ENCODE data around the gene AFDN. TPM values are rescaled to one million over a fixed set of nuclear protein-coding genes. Genes with fewer than 3 reads are reported as not detected.

AFDN gene
- total RNA-seq, 2 experiments from 2014 or later: 11.9 to 14.0 TPM

- POLR2A ChIA-PET: no interaction called here
- Mint-ChIP-seq H3K9me3 (ENCODE audit: low read depth) (no peaks in the 10 kb centered on the region), H3K27ac (no peak overlapping the region), H3K27me3 (peaks cover 8% of the 10 kb centered on the region), H3K36me3 (ENCODE audit: low read depth) (no peaks in the 10 kb centered on the region), H3K4me3 (no peak overlapping the region), H3K4me1 (no peaks in the 10 kb centered on the region)
- intact Hi-C loops (cut with DNase I, micrococcal nuclease): no loop called here
- CTCF ChIA-PET: no interaction called here
- ATAC-seq: no peak
- DNase-seq: no peak
These were observed 38.2 kb upstream of the AFDN start for GRCh38 chr6:167788563-167788903.

- POLR2A ChIA-PET: no interaction called here
- ATAC-seq (no peak), DNase-seq (no peak)
- Mint-ChIP-seq H3K4me3 (no peak overlapping the region), H3K36me3 (ENCODE audit: low read depth) (no peaks in the 10 kb centered on the region), H3K27me3 (peaks cover 11% of the 10 kb centered on the region), H3K27ac (no peak overlapping the region), H3K9me3 (ENCODE audit: low read depth) (no peaks in the 10 kb centered on the region), H3K4me1 (no peaks in the 10 kb centered on the region)
- intact Hi-C loops (cut with DNase I, micrococcal nuclease): no loop called here
- CTCF ChIA-PET: no interaction called here
These were observed 37.4 kb upstream of the AFDN start for GRCh38 chr6:167789358-167789757.

DNA sequence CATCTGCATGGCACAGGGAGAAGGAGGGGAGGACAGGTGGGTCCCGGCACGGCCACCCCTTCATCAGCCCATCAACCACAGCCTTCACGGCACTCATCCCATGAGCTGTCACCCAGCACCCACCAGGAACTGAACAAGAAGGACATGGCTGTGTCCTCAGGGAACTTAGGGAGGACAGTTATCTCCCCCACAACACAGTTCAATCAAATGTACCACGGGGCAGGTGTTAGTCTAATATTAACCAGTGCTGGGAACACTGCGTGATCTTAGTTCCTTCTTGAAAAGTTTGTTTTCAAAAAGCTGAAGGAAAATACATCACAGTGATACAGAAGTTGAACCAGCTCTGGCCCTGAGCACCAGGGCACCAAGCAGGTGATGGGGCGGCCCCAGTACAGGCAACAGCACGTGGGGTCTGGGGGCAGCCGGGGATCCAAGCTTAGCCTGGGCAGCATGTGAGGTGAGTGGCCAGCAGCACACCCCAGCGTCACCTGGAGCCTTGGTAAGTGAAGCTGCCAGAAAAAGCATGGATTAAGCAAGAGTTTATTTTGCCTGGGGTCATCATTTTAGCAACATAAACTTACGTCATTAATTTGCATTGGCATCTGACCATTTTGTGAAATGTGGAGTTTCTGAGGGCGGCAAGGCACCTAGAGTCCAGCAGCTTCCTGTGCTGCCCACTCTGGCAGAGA, 35.5 kb upstream of the AFDN start:
- no peaks in the 10 kb centered on the region for H3K9me3 Mint-ChIP-seq (ENCODE audit: low read depth)
- H3K27me3 Mint-ChIP-seq: peaks cover 23% of the 10 kb centered on the region
- POLR2A ChIA-PET: no interaction called here
- no peak overlapping the region for H3K27ac Mint-ChIP-seq
- no peaks in the 10 kb centered on the region for H3K4me1 Mint-ChIP-seq
- CTCF ChIA-PET: no interaction called here
- H3K4me3 Mint-ChIP-seq: no peak overlapping the region
- DNase-seq: no peak
- no peak for ATAC-seq
- intact Hi-C loops (cut with DNase I, micrococcal nuclease): no loop called here
- H3K36me3 Mint-ChIP-seq (ENCODE audit: low read depth): no peaks in the 10 kb centered on the region

GRCh38 chr6:167791780-167792478, 34.8 kb upstream of the AFDN start:
- CTCF ChIA-PET: no interaction called here
- H3K4me1 Mint-ChIP-seq: peaks cover 3% of the 10 kb centered on the region
- H3K4me3 Mint-ChIP-seq: no peak overlapping the region
- POLR2A ChIA-PET: no interaction called here
- DNase-seq: no peak
- peaks cover 28% of the 10 kb centered on the region for H3K27me3 Mint-ChIP-seq
- H3K36me3 Mint-ChIP-seq (ENCODE audit: low read depth): no peaks in the 10 kb centered on the region
- no peaks in the 10 kb centered on the region for H3K9me3 Mint-ChIP-seq (ENCODE audit: low read depth)
- intact Hi-C loops (cut with DNase I, micrococcal nuclease): no loop called here
- no peak for ATAC-seq
- H3K27ac Mint-ChIP-seq: no peak overlapping the region

GRCh38 chr6:167793421-167793820, 33.3 kb upstream of the AFDN start:
- H3K4me3 Mint-ChIP-seq: no peak overlapping the region
- no peak for DNase-seq
- POLR2A ChIA-PET: no interaction called here
- intact Hi-C loops (cut with DNase I, micrococcal nuclease): no loop called here
- peaks cover 3% of the 10 kb centered on the region for H3K4me1 Mint-ChIP-seq
- H3K9me3 Mint-ChIP-seq (ENCODE audit: low read depth): no peaks in the 10 kb centered on the region
- peaks cover 35% of the 10 kb centered on the region for H3K27me3 Mint-ChIP-seq
- no peaks in the 10 kb centered on the region for H3K36me3 Mint-ChIP-seq (ENCODE audit: low read depth)
- CTCF ChIA-PET: no interaction called here
- H3K27ac Mint-ChIP-seq: no peak overlapping the region
- no peak for ATAC-seq

DNA sequence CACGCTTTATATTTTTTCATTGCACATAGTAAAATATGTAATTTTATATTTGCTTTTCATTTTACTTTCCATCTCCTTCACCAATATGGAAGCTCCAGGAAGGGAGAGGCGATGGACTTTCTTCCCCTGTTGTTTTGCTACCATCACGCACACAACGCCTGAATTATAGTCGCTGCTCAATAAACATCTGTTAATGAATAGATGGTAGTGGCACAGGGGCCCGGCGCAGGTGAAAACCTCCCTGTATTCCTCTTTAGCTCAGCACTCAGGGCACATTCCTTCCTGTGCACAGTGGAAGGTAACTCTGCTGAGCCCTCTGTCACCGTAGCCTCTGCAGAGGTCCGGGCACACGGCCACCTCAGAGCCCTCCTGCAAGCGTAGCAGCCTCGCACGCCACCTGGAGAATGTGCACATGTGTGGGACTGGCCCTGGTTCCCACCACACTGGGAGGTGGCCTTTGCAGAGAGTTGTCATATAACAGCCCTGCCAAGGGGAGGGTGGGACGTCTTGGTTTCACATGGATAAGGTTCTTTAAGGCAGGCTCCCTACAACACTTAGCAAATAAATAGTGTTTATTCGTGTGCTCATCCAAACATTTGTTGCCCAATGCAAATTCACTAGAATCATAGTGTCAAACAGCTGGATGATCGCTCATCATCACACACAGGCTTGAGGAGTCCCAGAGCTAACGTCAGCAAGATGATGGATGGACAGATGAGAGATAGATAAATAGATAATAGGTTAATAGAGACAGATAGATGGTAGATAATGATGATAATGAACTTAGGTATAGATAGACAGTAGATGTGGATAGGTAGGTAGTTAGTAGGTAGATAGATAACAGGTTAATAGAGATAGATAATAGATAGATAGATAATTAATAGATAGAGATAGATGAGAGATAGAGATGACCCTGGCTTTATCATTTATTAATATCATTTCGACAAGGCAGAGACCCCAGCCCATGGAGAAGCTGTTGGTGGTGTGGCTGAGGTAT, 32.3 kb upstream of the AFDN start:
- no peak overlapping the region for H3K4me3 Mint-ChIP-seq
- no peaks in the 10 kb centered on the region for H3K36me3 Mint-ChIP-seq (ENCODE audit: low read depth)
- peaks cover 40% of the 10 kb centered on the region for H3K27me3 Mint-ChIP-seq
- ChIA-PET CTCF (no interaction called here), POLR2A (no interaction called here)
- H3K4me1 Mint-ChIP-seq: peaks cover 3% of the 10 kb centered on the region
- intact Hi-C loops (cut with DNase I, micrococcal nuclease): no loop called here
- no peaks in the 10 kb centered on the region for H3K9me3 Mint-ChIP-seq (ENCODE audit: low read depth)
- no peak overlapping the region for H3K27ac Mint-ChIP-seq
- ATAC-seq (no peak), DNase-seq (no peak)

DNA sequence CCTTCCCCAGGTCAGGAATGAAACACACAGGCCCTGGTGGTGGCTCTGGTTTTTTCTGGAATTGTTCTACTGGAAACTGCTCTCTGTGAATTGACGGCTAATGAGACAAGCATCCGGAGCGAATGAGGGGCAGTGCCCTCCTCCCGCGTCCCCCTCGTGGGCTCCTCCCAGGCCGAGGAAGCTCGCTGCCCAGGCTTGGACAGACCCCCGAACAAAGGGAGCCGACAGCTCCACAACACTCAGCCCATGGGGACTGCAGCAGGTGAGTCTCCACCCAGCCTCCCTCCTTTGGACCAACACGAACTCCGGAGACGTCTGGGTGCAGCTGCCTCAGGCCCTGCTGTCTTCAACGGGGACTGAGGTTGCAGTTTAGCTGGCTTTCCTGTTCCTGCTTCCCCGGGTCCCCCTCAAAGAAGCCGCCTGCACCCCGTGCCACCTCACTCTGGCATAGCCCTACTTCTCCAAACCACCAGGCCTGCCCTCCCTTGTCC, 31.3 kb upstream of the AFDN start:
- Mint-ChIP-seq H3K36me3 (ENCODE audit: low read depth) (no peaks in the 10 kb centered on the region), H3K4me3 (no peak overlapping the region), H3K27ac (no peak overlapping the region), H3K4me1 (peaks cover 3% of the 10 kb centered on the region), H3K27me3 (peaks cover 46% of the 10 kb centered on the region), H3K9me3 (ENCODE audit: low read depth) (no peaks in the 10 kb centered on the region)
- intact Hi-C loops (cut with DNase I, micrococcal nuclease): no loop called here
- DNase-seq (no peak), ATAC-seq (no peak)
- POLR2A ChIA-PET: no interaction called here
- CTCF ChIA-PET: interaction anchor here (0.9 kb wide), 1 partner anchor 84 kb away, joined by 3 read pairs; no protein-coding TSS in a partner anchor

- no peaks in the 10 kb centered on the region for H3K9me3 Mint-ChIP-seq (ENCODE audit: low read depth)
- ChIA-PET CTCF (interaction anchor here (0.9 kb wide), 1 partner anchor 85 kb away, joined by 3 read pairs; no protein-coding TSS in a partner anchor), POLR2A (no interaction called here)
- no peak overlapping the region for H3K4me3 Mint-ChIP-seq
- peaks cover 45% of the 10 kb centered on the region for H3K27me3 Mint-ChIP-seq
- ATAC-seq (no peak), DNase-seq (no peak)
- no peaks in the 10 kb centered on the region for H3K36me3 Mint-ChIP-seq (ENCODE audit: low read depth)
- peaks cover 3% of the 10 kb centered on the region for H3K4me1 Mint-ChIP-seq
- no peak overlapping the region for H3K27ac Mint-ChIP-seq
- intact Hi-C loops (cut with DNase I, micrococcal nuclease): no loop called here
These were observed 30.9 kb upstream of the AFDN start for GRCh38 chr6:167795874-167796191.

DNA sequence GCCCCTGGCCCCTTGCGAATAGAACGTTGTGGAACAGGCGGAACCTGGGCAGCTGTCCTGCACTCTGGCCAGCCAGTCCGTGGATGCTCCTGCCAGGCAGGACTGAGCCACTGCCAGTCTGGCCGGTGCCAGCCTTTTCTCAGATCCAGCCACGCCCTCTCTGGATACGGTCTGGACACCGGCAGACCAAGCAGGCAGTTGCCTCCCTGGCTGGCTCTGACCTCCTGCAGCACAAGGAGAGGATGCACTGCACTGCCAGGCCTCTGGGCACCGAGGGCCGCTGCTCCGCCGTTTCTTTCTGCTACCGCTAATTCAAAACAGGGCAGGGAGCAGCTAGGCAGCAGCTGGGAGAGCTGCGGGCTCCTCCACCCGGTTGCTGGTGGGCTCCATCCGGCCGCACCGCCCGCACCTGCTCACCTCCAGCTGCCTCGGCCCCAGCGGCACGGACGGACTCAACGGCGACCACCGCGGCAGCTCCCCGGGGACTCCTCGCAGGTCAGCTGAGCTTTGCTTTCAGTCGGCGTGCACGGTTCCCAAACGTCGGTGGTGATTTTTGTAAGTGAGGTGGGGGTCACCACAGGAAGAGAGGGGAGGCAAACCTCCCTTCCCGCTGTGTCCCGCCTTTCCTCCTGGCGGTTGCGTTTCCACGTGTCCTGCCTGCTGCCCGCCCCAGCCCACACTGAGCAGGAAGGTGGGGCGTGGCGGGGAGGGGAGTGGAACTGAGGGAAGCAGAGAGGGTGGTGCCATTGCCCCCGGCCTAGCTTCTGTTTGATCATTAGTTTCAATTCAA, 30.3 kb upstream of the AFDN start:
- intact Hi-C loops (cut with DNase I, micrococcal nuclease): no loop called here
- ChIA-PET POLR2A (no interaction called here), CTCF (interaction anchor here (0.8 kb wide), 1 partner anchor 10 kb away, joined by 3 read pairs; no protein-coding TSS in a partner anchor)
- Mint-ChIP-seq H3K9me3 (ENCODE audit: low read depth) (no peaks in the 10 kb centered on the region), H3K36me3 (ENCODE audit: low read depth) (no peaks in the 10 kb centered on the region), H3K4me1 (peaks cover 3% of the 10 kb centered on the region), H3K4me3 (no peak overlapping the region), H3K27ac (no peak overlapping the region), H3K27me3 (peaks cover 42% of the 10 kb centered on the region)
- no peak for DNase-seq
- no peak for ATAC-seq

DNA sequence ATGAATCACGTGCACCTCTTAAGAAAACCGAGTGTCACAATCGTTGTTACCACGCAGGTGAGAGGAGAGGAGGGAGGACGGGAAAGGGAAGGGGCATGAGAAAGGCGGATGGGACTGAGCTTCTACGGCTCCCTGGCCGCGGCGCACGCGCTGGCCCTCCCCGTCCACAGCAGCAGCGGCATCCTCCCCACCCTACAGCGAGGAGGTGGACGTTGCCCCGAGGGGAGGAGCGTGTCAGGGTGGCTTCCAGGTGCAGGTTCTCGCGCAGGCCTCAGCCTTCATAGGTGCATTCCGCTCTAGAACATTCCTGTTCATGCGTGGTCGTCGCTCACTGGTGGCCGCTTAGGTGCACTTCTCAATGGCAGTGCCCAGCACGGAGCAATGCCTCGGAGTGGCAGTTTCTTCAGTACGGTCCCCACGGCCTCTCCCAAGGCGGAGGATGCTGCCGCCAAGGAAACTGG, 29.7 kb upstream of the AFDN start:
- POLR2A ChIA-PET: no interaction called here
- DNase-seq: no peak
- no peaks in the 10 kb centered on the region for H3K36me3 Mint-ChIP-seq (ENCODE audit: low read depth)
- H3K4me3 Mint-ChIP-seq: no peak overlapping the region
- CTCF ChIA-PET: interaction anchor here (0.8 kb wide), 1 partner anchor 9 kb away, joined by 3 read pairs; no protein-coding TSS in a partner anchor
- no peak overlapping the region for H3K27ac Mint-ChIP-seq
- intact Hi-C loops (cut with DNase I, micrococcal nuclease): no loop called here
- peaks cover 3% of the 10 kb centered on the region for H3K4me1 Mint-ChIP-seq
- H3K9me3 Mint-ChIP-seq (ENCODE audit: low read depth): no peaks in the 10 kb centered on the region
- H3K27me3 Mint-ChIP-seq: peaks cover 42% of the 10 kb centered on the region
- ATAC-seq: no peak
